ENCODE results near the gene RFX8.
"Not testable (repeated sequence)": the region's sequence is repeated elsewhere in the genome, so short reads cannot be mapped to it uniquely, and the experiment has no call there.

RFX8 gene

GRCh38 chr2:101474731-101475384 is at the start of gene RFX8:
Gene RFX8 (minus strand): TSS chr2:101475112. CDS start chr2:101466848, 8,264 bp downstream.
- DNase-seq, result peak; percentile 56

GRCh38 chr2:101521487-101521886 is 46.6 kb upstream of the RFX8 start:
- DNase-seq, result no peak

- DNase-seq, result no peak
These were observed 45.3 kb upstream of the RFX8 start for GRCh38 chr2:101520246-101520645.

DNA sequence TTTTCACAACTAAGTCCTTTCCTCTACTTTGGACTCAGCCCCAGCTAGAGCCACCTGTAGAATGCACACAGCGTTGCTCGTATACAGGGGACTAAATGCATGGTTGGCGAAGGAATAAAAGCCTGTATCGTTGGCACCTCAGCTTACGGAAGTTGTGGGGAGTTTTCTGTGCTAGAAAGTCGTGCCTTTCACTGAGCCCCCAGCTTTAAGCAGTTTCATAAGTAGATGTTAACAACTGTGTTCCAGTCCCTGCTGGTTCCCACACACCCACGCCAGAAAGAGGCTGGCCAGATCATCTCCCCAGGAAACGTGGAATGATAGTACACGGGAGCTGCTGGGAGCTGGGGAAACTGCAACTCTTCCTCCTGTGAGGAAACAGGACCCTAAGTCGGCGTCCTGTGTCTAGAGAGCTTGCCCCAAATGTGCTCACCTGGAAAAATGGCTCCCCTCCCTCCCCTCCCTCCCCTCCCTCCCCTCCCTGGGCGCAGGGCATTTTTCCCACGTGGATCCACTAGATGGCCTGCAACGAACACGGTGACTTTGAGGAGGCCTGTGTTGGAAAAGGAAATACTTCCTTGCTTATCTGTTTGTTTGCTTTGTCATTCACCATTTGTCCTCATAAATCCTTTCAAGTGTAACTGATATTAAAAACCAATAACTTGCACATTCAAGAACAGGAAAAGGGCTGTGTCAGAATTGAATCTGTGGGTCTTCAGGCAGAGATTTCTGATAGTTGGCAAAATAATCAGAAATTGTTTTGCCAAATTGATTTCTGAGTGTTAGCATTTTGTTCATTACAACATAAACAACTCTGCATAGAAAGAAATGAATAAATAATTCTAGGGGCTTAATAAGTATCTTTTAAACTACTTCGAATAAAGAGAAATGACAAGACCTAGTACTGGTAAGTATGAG is 43.9 kb upstream of the RFX8 start:
- no peak for DNase-seq

GRCh38 chr2:101517758-101518271 is 42.9 kb upstream of the RFX8 start:
- DNase-seq, result no peak

DNA sequence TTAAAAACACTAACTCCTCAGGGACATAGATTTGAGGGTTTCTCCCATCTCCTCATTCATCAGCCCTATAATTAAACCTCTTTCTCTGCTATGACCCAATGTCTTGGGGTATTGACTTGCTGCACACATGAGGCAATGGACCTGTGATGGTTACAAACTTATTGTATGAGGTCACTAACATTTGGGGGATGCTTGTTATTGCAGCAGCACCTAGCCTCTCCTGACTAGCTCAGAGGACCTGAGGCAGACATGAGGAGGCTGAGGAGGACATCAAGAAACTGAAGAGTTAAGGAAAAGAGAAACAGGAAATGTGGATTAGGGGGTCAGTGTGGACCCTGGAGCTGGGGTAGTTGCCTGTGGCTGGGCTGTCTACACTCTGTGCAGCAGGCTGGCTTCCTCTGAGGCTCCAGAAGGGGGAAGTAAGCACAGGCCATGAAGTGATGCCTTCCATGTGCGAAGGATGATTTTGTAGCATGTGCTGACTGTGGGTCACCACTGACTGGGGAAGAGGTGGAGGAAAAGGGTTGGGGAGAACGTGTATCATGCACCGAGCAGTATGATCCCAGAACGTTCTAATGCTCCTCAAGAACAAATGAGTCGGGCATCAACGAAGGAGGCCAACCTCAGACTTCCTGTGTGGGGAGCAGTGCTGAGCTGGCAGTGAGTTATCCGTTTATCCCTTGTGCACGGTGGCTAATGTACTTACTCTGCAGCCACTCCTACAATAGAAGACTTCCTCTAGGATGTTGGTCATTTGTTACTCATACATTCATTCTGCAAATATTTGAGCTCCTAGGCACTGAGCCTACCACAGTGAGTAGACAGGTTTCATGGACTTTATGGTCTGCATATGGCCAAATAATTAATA is 42.1 kb upstream of the RFX8 start:
- no peak for DNase-seq

- no peak for DNase-seq
These were observed 41.4 kb upstream of the RFX8 start for GRCh38 chr2:101516349-101516748.

DNA sequence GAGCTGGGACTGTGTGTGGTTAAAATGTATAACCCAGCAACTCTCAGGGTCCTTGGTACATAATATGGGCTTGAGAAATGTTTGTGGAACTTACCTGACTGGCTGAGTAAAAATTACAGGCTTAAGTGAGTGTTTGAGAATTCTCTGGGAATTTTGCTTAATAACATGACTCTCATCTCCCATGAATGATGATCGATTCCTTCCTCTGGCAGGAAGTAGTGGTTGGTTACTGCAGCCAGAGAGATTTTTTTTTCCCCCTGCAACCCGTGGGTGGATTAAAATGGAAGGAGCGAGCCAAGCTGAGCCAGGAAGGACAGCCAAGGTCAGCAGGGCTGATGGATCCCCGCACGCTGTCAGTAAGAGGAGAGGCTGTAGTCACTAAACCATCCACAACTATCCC is 40.6 kb upstream of the RFX8 start:
- DNase-seq, result no peak

GRCh38 chr2:101512993-101513392 is 38.1 kb upstream of the RFX8 start:
- DNase-seq, result no peak

GRCh38 chr2:101511381-101511780 is 36.5 kb upstream of the RFX8 start:
- DNase-seq, result no peak

- no peak for DNase-seq
These were observed 34.8 kb upstream of the RFX8 start for GRCh38 chr2:101509499-101510284.

DNA sequence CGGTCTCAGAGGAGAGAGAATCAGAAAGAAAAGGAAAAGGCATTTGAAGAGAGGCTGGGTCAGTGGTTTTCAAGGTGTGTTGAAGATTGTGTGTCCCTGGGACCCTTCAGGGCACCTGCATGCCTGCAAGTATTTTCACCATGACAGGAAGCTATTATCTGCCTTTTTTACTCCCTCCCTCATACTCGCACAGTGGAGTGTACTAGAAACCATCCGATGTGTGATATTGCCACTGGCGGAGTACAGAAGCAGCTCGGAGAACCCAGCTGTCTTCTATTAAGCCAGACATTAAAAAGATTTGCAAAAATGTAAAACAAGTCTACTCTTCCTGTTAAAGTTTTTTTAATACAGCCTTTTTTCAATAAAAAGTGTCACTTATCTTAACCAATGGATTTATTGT is 33.7 kb upstream of the RFX8 start:
- DNase-seq, result no peak

DNA sequence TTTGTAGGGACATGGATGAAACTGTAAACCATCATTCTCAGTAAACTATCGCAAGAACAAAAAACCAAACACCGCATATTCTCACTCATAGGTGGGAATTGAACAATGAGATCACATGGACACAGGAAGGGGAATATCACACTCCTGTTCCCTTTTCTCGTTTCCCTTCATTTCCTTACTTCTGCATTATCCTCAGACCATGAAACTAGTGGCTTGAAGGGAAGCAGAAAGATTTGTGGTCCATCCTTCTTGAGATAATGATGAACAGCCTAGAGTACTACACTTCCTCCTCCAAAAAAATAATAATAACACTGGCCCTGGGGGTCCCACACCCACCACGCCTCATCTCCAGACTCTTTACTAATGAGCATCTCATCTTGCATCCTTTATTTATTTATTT is 30.4 kb upstream of the RFX8 start:
- not testable (repeated sequence) for DNase-seq

DNA sequence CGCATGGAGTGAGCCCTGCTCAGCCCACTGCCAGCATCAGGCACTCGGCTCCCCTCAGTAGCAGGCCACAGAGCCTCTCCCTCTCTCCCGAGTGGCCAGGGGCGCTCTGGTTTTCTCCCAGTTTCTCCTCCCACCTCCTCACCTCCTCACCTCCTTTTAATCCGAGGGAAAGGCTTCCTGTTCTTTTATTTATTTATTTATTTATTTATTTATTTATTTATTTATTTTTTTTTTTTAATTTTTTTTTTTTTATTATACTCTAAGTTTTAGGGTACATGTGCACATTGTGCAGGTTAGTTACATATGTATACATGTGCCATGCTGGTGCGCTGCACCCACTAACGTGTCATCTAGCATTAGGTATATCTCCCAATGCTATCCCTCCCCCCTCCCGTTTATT is 29.8 kb upstream of the RFX8 start:
- DNase-seq, result not testable (repeated sequence)

- DNase-seq, result no peak
These were observed 27.2 kb upstream of the RFX8 start for GRCh38 chr2:101502095-101502494.

DNA sequence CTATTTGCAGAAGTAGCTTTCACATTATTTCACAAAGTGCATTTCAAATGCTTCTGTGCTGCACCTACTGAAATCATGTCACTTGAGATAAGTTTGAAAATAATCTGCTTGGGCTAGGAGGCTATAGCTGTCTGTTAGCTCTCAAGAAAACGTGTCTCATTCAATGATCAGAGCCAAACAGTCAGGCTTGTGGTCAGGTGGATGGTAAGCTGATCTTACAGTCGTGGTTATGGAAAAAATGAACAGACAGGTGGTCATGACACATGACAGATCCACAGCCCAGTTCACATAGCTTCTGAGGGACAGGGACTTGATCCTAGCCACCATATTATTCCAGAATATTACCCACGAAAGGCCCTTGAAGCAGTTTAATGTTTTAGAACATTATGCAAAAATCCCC is 26.5 kb upstream of the RFX8 start:
- no peak for DNase-seq

DNA sequence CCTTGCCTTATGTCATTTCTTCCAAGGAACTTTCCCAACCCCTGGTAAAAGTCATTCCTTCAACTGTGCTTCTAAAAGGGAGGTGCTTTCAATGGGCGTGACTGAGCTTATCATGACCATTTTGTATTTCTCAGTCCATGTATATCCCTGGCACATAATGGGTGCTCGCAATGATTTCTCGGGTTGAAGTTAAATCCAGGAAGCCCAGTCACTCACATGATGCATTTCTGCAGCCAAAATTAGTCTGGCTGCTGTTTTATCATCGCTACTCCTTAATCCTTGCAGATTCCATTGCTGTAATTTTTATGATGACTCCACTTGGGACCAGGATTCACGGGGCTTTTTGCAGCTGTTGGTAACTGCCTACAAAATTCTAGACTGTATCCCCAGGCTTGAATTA is 25.9 kb upstream of the RFX8 start:
- DNase-seq, result no peak

GRCh38 chr2:101500180-101500579 is 25.3 kb upstream of the RFX8 start:
- no peak for DNase-seq

DNA sequence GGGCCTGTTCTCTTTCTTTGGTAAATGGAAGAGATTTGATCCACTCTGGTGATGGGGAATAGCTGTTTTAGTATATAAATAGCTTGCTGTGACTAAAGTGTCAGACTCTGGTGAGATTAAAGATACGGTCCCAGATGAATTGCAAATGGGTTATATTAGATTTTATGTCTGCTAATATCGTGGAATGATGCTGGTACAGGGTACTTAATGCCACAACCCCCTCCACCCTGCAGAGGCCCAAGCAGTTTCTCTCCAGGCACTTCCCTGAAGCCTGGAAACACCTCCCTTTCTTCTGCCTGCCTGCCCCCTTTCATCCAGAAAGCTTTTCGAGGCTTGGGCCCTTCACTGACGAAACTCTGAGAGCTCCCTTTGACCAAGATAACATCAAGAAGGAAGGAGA is 21.4 kb upstream of the RFX8 start:
- DNase-seq, result no peak

DNA sequence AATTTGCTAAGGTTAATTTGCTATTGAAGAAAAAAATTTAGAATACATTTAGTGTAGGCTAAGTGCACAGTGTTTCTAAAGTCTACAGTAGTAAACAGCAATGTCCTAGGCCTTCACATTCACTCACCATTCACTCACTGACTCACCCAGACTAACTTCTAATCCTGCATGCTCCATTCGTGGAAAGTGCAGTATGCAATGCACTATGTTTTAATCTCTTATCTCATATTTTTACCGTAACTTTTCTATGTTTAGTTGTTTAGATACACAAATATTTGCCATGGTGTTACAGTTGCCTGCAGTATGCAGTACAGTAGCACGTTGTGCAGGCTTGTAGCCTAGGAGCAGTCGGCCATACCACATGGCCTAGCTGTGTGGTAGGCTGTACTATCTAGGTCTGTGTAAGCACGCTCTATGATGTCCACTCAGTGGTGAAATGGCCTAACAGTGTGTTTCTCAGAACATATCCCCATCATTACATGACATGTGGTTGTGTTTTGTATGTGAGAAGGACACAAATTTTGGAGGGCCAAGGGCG is 18.1 kb upstream of the RFX8 start:
- no peak for DNase-seq

DNA sequence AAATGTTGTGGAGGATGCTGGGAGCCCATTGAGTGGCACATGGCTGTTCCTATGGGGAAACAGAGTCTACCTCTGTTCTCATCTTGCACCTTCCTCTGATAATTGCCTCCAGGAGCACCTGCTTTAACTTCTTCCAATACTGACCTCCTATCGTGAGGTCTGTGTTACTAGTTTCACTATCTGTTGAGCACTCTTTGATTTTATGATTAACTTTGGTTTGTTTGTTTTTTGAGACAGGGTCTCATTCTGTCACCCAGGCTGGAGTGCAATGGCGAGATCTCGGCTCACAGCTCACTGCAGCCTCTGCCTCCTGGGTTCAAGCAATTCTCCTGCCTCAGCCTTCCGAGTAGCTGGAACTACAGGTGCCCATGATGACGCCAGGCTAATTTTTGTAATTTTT is 12.1 kb upstream of the RFX8 start:
- no peak for DNase-seq

DNA sequence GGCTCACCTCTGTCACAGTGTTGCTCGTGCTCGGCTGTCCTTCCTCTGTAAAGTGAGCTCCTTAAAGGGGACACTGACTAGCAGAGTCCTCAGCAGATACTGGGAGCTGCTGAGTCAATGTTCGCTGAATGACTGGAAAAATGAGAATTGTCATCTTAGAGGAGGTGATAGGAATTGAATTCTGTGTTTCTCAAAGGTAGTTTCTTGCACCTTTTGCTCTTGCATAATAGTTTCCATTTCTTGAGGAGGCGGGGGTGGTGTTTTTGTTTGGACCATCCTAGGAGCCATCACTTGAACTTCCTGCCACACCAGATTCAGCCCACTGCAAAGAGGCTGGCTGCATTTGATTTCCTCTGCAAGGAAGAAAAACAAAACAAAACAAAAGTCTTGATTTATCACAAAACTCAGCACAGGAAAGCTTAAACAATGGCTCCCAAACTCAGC is 11.4 kb upstream of the RFX8 start:
- DNase-seq, result no peak

Measured in CD4-positive, alpha-beta T cell treated with Interleukin-17A for 1 hour (primary cell).